GM19238 (cell line): ENCODE results near the gene FAM83G.
A peak's percentile ranks its signal among the peaks of the same experiment; 100 is the strongest.

Source experiments
- DNase-seq: peaks from one replicate; pipeline ENCODE4 v3.0.0; 2011; ENCODE audit warnings: low spot score; ENCODE audit not compliant: insufficient read length

The FAM83G gene

GRCh38 chr17:19010729-19011505, 6.4 kb upstream of the FAM83G start:
- no peak for DNase-seq

GRCh38 chr17:19009970-19010369, 5.4 kb upstream of the FAM83G start:
- DNase-seq: no peak

GRCh38 chr17:19006698-19007097, 2.1 kb upstream of the FAM83G start:
- DNase-seq: no peak

- DNase-seq: no peak
Measured at GRCh38 chr17:19005789-19006430, 1.3 kb upstream of the FAM83G start.

- DNase-seq: no peak
Measured at GRCh38 chr17:19005137-19005773, 691 bp upstream of the FAM83G start.

GRCh38 chr17:19003543-19004420, 782 bp downstream of the FAM83G start:
- DNase-seq: peak; percentile 60

GRCh38 chr17:19002805-19003542, 1.6 kb downstream of the FAM83G start:
- no peak for DNase-seq

GRCh38 chr17:19001907-19002590, 2.5 kb downstream of the FAM83G start:
- no peak for DNase-seq

- DNase-seq: no peak
Measured at GRCh38 chr17:19000531-19001325, 3.8 kb downstream of the FAM83G start.

GRCh38 chr17:18999911-19000310, 4.7 kb downstream of the FAM83G start:
- DNase-seq: no peak

GRCh38 chr17:18999394-18999793, 5.2 kb downstream of the FAM83G start:
- DNase-seq: no peak

GRCh38 chr17:18997650-18998196, 6.8 kb downstream of the FAM83G start:
- no peak for DNase-seq

GRCh38 chr17:18996458-18996857, 8.1 kb downstream of the FAM83G start:
- DNase-seq: no peak

- no peak for DNase-seq
Measured at GRCh38 chr17:18995220-18995619, 9.3 kb downstream of the FAM83G start.

GRCh38 chr17:18994631-18995030, 9.9 kb downstream of the FAM83G start:
- no peak for DNase-seq

- DNase-seq: no peak
Measured at GRCh38 chr17:18993905-18994526, 10.5 kb downstream of the FAM83G start.

GRCh38 chr17:18992454-18993130, 12.0 kb downstream of the FAM83G start:
- DNase-seq: peak; percentile 54
